ENCODE measurements around the gene BCL2.
"Not testable (repeated sequence)": the region's sequence is repeated elsewhere in the genome, so short reads cannot be mapped to it uniquely, and the experiment has no call there.

Gene BCL2

GRCh38 chr18:63205791-63206252 lies 113.7 kb downstream of the BCL2 start:
- Mint-ChIP-seq H3K4me3 (no peak overlapping the region), H3K27me3 (ENCODE audit: low read depth) (no peaks in the 10 kb centered on the region), H3K36me3 (ENCODE audit: low read depth) (no peaks in the 10 kb centered on the region), H3K27ac (no peak overlapping the region), H3K4me1 (peaks cover 17% of the 10 kb centered on the region), H3K9me3 (no peaks in the 10 kb centered on the region)
- TF ChIP-seq CTCF (IDR thresholded peaks at IDR 0.05; ENCODE audit: unreplicated experiment in 3 of 3): no peak

GRCh38 chr18:63203497-63203896 lies 116.1 kb downstream of the BCL2 start:
- H3K4me1 Mint-ChIP-seq: peaks cover 16% of the 10 kb centered on the region
- no peaks in the 10 kb centered on the region for H3K9me3 Mint-ChIP-seq
- H3K27me3 Mint-ChIP-seq (ENCODE audit: low read depth): no peaks in the 10 kb centered on the region
- H3K36me3 Mint-ChIP-seq (ENCODE audit: low read depth): no peaks in the 10 kb centered on the region
- TF ChIP-seq CTCF (IDR thresholded peaks at IDR 0.05; ENCODE audit: unreplicated experiment in 3 of 3): no peak
- no peak overlapping the region for H3K4me3 Mint-ChIP-seq
- H3K27ac Mint-ChIP-seq: no peak overlapping the region

DNA sequence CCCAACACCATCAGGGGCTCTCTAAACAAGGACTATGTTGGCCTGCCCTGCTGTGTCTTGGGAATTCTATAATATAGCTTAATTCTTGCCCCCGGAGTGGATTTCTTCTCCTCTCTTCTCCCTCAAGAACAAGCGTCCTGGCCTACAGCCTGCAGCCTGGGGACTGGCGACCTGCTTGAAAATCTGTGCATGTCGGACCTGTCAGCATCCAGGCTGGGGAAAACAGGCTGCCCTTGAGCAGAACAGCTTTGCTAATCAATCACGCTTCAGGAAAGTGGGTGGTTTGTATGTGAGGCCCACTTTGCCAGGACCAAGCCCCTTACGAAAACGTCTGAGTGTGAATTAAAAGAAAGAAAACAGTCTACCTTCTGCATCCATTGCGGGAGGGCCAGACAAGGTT lies 116.7 kb downstream of the BCL2 start:
- Mint-ChIP-seq H3K36me3 (ENCODE audit: low read depth) (no peaks in the 10 kb centered on the region), H3K4me3 (no peak overlapping the region), H3K4me1 (peaks cover 9% of the 10 kb centered on the region), H3K27ac (no peak overlapping the region), H3K9me3 (no peaks in the 10 kb centered on the region), H3K27me3 (ENCODE audit: low read depth) (no peaks in the 10 kb centered on the region)
- TF ChIP-seq CTCF (IDR thresholded peaks at IDR 0.05; ENCODE audit: unreplicated experiment in 3 of 3): no peak

DNA sequence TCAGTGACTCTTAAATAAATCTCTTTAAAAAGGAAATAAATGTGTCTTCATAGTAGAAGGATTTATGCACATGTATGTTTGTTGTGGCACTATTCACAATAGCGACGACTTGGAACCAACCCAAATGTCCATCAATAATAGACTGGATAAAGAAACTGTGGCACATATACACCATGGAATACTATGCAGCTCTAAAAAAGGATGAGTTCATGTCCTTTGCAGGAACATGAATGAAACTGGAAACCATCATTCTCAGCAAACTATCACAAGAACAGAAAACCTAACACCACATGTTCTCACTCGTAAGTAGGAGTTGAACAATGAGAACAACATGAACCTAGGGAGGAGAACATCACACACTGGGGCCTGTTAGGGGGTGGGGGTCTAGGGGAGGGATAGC lies 118.1 kb downstream of the BCL2 start:
- H3K27ac Mint-ChIP-seq; H3K4me1 Mint-ChIP-seq; H3K4me3 Mint-ChIP-seq; H3K9me3 Mint-ChIP-seq; H3K36me3 Mint-ChIP-seq (ENCODE audit: low read depth); H3K27me3 Mint-ChIP-seq (ENCODE audit: low read depth): not testable (repeated sequence)

- Mint-ChIP-seq H3K27ac (no peak overlapping the region), H3K36me3 (ENCODE audit: low read depth) (no peaks in the 10 kb centered on the region), H3K27me3 (ENCODE audit: low read depth) (no peaks in the 10 kb centered on the region), H3K4me1 (no peaks in the 10 kb centered on the region), H3K9me3 (no peaks in the 10 kb centered on the region), H3K4me3 (no peak overlapping the region)
- no peak for TF ChIP-seq CTCF (IDR thresholded peaks at IDR 0.05; ENCODE audit: unreplicated experiment in 3 of 3)
Measured at GRCh38 chr18:63199743-63200241, 119.8 kb downstream of the BCL2 start.

DNA sequence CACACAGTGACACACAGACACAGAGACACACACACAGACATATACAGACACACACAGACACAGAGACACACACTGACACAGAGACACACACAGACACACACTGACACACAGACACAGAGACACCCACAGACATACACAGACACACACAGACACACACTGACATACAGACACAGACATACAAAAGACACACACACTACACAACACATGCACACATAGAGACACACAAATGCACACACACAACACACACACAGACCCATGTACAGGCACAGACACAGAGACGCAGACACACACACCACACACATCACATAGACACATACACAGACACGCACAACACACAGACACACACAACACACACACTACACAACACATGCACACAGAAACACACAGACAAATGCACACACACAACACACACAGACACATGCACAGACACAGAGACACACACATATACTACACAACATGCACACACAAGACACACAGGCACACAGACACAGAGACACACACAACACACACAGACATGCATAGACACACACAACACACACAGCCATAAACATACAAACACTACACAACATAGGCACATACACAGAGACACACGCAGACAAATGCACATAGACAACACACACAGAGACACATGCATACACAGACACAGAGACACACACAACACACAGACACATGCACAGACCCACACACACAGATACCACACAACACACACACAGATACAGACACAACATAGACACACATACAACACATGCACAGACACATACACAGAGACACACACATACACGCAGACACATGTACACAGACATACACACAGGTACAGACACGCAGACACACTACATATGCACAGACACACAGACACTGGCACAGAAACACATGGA lies 120.5 kb downstream of the BCL2 start:
- Mint-ChIP-seq H3K4me3 (no peak overlapping the region), H3K27ac (no peak overlapping the region), H3K9me3 (no peaks in the 10 kb centered on the region), H3K4me1 (no peaks in the 10 kb centered on the region), H3K36me3 (ENCODE audit: low read depth) (no peaks in the 10 kb centered on the region), H3K27me3 (ENCODE audit: low read depth) (no peaks in the 10 kb centered on the region)
- TF ChIP-seq CTCF (IDR thresholded peaks at IDR 0.05; ENCODE audit: unreplicated experiment in 3 of 3): no peak
